Cardiac septum (tissue), 1 donor: ENCODE results near the gene BRD4. TPM values are rescaled to one million over a fixed set of nuclear protein-coding genes. Genes with fewer than 3 reads are reported as not detected.

Source experiments
- DNase-seq: peaks from one replicate; pipeline ENCODE4 v3.0.0-alpha.2; 2020; ENCODE audit warnings: low spot score
- intact Hi-C: fragments of 100-400 bp; cut with DNase I; formaldehyde crosslinking; loops from one replicate; pipeline ENCODE4 v1.14.0; 2022
- total RNA-seq: library from RNA; stranded (reverse); fragmentation: NEBNext Ultra II Directional; extraction: Animal tissue kit (Norgen Biotek cat#: 25700); gene quantifications from one replicate; pipeline ENCODE4 v1.2.1, GENCODE V29; 2021
- donor health status: DM: no; HTN: no; CAD: no.

Gene BRD4
- total RNA-seq, 1 donor from 2014 or later: 72.3 TPM

GRCh38 chr19:15244106-15244803, 88.1 kb downstream of the BRD4 start:
- intact Hi-C loops: no loop called here
- no peak for DNase-seq

DNA sequence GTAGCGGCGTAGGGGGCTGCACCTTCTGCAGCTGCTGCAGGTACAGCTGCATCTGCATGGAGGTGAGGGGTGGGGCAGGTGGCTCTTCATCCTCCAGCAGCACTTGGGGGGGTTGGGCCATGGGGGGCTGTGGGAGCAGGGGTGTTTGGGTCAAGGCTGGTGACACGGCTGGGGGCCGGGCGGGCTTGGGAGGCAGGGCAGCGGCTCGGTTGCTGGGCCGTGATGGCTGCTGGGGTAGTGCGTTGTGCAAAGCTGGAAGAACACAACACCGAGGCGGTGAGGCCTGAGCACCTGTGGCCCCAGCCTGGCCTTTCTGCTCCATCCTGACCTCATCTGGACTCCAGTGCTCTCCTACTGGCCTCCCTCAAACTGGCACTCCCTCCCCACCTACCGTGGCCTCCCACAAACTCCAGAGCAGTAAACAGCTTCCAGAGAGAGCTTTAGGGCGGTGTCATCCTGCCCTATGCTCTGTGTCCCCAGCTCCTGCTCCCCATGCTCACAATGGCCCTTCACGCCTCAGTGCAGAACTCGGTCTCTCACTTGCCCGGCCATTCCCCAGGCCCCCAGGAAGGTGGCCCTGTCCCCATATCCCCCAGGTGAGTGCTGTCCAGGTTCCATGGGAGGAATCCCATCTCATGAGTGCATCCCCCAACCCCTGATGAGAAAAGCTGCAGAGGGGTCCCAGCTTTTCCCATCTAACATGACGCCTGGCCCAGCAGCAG, 88.9 kb downstream of the BRD4 start:
- no peak for DNase-seq
- intact Hi-C loops: no loop called here

GRCh38 chr19:15241259-15241910, 91.0 kb downstream of the BRD4 start:
- intact Hi-C loops: no loop called here
- DNase-seq: no peak

DNA sequence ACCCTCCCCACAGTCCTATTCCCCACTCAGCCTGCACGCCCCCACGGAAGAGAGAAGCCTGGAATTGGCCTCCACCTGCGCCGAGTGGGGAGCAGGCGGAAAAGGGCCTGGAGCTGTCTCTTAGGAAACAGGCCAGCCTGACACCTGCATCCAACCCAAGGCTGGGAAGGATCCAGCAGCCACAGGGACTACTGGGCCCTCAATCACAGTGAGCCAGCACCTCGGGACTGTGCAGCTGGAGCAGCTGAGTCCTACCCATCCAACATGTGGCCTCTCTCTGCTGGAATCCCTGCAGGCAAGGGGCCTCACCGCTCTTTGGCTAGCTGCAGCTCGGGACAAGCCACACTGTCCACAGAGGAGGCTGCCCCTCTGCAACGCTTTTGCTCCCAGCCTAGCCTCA, 91.8 kb downstream of the BRD4 start:
- DNase-seq: no peak
- intact Hi-C loops: no loop called here

GRCh38 chr19:15239337-15239949, 92.9 kb downstream of the BRD4 start:
- intact Hi-C loops: no loop called here
- DNase-seq: no peak

- no peak for DNase-seq
- intact Hi-C loops: no loop called here
Observed at GRCh38 chr19:15238639-15239155, 93.6 kb downstream of the BRD4 start.

DNA sequence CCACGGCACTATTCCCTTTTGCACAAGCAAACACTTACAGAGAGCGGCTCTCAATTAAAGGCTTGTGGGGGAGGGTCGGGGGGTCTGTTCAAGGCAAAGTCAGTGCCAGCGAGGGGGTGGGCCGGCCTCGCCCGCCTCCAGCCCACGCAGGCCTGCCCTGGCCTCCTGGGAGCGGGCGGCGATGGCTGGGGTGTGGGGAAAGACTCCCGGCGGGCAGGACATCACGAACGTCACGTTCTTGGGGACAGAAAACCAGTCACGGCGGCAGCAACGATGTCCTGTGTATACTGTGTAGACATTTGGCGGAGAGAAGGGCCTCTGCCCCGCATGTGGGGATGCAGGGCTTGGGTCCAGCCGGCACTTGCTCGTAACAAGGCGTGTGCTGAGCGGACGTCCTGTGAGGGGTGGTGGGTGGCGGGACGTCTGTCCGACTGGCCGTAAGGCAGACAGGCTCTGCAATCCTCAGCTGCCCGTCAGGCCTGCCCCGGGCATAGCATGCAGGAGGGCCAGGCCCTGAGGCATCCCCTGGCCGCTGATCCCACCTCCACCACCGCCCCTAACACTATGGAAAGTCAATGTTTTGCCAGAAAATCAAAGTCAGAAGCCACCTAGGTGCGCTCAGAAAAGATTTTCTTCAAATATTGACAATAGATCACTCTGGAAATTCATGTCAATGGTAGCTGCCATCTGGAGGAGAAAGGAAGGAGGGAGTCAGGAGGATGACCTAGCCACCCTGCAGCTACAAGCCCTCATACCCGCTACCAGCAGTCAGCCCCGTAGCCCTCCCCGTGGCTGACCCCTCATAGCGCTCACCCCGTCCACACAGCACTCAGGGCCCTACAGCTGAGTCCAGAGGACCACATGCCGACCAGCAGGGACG, 94.3 kb downstream of the BRD4 start:
- intact Hi-C loops: no loop called here
- no peak for DNase-seq

- DNase-seq: no peak
- intact Hi-C loops: no loop called here
Observed at GRCh38 chr19:15236886-15237285, 95.5 kb downstream of the BRD4 start.

DNA sequence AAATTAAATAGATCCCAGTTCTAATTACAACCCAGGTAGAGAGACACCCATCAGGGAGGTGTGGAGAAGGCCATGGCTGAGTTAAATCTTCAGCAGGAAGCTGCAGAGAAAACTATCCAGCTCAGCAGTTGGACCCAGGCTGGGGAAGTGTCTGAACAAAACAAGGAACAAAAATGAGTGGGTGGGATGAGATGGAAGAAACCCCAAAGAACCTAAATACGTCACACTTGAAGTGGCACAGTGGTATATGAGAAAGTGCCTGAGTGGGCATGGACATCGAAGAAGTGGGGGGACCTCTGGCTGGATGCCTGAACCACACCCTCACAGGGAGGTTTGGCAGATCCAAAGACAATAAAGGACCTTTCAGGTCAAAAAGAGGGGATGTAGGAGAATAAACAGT, 96.6 kb downstream of the BRD4 start:
- DNase-seq: no peak
- intact Hi-C loops: no loop called here

DNA sequence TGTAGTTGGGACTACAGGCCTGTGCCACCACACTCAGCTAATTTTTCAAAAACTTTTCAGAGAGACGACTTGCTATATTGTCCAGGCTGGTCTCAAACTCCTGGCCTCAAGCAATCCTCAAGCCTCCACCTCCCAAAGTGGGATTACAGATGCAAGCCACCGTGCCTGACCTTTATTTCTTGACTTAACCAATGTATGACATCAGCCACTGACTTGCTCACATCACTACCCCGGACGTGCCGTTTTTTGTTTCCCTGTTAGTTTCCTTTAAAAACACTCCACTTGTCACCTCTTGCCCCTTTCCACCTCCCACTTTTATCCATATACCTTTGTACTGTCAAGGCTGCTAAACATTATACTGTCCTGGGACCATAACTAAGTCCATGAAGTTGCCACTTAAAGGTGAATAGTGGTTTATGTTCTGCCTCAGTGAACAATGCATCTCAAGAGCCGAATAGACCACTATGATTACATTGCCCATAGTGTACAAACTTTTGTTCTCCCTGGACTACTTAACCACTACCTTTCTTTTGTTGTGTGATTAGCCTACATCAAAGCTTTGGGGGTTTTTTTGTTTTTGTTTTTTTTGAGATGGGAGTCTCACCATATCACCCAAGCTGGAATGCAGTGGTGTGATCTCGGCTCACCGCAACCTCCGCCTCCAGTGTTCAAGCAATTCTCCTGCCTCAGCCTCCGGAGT, 97.8 kb downstream of the BRD4 start:
- DNase-seq: no peak
- intact Hi-C loops: no loop called here

GRCh38 chr19:15231271-15231670, 101.1 kb downstream of the BRD4 start:
- intact Hi-C loops: no loop called here
- no peak for DNase-seq

- intact Hi-C loops: no loop called here
Observed at GRCh38 chr19:15227261-15227660, 105.1 kb downstream of the BRD4 start.

DNA sequence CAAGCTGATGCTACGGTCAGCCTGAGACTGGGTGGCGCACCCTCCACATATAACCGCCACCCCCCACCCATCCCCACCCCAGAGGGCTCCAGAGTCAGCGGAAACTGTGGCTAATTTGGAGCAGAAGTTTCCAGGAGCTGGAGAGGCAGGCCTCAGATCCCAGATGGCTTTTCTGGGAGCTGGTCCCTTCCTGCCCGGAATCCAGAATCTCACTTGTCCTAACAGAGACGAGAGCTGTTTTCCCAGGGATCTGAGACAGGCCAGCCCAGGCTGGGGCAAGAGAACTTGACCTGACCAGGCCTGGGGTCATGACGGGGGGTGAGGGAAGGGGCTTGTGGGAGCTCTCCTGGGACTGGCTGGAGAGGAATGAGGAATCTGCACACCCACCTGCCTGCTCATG, 106.6 kb downstream of the BRD4 start:
- no peak for DNase-seq
- intact Hi-C loops: no loop called here

More at GRCh38 chr19:15227261-15227660, 105.1 kb downstream of the BRD4 start:
- no peak for DNase-seq

- no peak for DNase-seq
Observed at GRCh38 chr19:15223649-15224361, 108.5 kb downstream of the BRD4 start.

DNA sequence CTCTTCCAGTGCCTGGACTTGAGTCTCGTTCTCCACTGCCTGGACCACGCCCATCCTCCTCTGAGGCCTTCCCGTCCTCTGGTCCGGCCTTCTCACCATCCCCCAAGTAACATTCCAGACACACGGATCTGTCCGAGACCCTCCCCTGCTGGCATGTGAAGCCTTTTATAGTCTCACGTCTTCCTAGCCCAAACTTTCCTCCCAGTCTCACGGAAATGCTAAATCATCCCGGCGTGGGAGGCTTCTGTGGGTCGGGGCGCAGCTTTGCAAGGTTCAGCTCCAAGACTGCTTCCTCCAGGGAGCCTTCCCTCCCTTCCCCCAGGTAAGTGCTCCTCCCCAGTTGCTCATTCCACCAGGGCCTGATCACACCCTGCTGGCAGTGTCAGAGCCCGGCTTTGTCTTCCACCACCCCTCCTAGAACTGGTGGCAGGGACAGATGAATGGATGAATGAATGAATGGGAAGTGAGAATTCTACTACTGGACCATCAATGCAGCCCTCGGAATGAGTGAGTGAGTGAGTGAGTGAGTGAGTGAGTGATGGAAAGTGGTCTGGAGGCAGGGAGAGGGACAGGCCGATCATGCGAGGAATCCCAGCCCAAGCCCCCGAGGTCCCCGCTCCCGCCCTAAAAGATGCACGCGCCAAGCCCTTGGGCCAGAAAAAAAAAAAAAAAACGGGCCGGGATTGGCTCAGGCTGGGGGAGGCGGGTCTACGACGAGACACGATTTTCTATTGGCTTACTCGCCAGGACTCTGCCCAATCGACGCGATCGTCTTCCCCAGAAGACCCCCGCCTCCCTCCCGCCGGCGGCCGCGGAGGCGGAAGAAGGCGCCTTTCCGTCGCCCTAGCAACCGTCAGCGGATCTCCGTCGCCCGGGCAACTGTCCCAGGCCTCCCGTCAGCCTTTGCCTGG, 109.3 kb downstream of the BRD4 start:
- intact Hi-C loops: no loop called here
- DNase-seq: peak; percentile 94

More at GRCh38 chr19:15223649-15224361, 108.5 kb downstream of the BRD4 start:
- intact Hi-C loops: no loop called here

DNA sequence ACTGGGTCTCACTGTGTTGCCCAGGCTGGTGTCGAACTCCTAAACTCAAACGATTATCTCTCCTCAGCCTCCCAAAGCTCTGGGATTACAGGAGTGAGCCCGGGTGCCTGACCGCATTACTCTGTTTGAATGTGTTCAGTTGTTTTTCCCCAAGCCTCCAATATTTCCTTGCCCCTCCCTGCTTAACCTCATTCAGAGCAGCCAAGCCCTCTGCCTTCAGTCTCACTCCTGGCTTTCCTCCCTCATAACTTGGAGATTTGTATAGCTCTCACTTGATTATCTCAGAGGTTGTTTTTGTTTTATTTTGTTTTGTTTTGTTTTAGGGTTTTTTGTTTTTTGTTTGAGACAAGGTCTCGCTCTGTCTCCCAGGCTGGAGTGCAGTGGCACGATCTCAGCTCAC, 111.5 kb downstream of the BRD4 start:
- DNase-seq: no peak
- intact Hi-C loops: no loop called here

- no peak for DNase-seq
Observed at GRCh38 chr19:15218501-15218900, 113.8 kb downstream of the BRD4 start.

More at GRCh38 chr19:15218501-15218900, 113.8 kb downstream of the BRD4 start:
- intact Hi-C loops: no loop called here
